HUES6 (cell line): ENCODE results near the gene MED16.

ENCODE experiments used
- H3K27ac ChIP-seq: 2 replicates; pipeline ENCODE4 v1.7.0; 2013; ENCODE audit warnings: low read depth, mild to moderate bottlenecking, low read length, inconsistent platforms
- H3K27me3 ChIP-seq: 2 replicates; pipeline ENCODE4 v1.6.1; 2013; ENCODE audit warnings: low read length; ENCODE audit not compliant: control insufficient read depth, insufficient read depth
- H3K36me3 ChIP-seq: 2 replicates; pipeline ENCODE4 v1.6.1; 2013; ENCODE audit warnings: low read length; ENCODE audit not compliant: control insufficient read depth, insufficient read depth
- H3K4me1 ChIP-seq: 2 replicates; pipeline ENCODE4 v1.6.1; 2013; ENCODE audit warnings: low read length; ENCODE audit not compliant: control insufficient read depth, insufficient read depth
- H3K4me3 ChIP-seq: 2 replicates; pipeline ENCODE4 v1.5.1; 2013; ENCODE audit warnings: low read depth, low read length
- H3K9ac ChIP-seq: one replicate; pipeline ENCODE4 v1.6.1; 2013; ENCODE audit warnings: mild to moderate bottlenecking, low read length
- H3K9me3 ChIP-seq: 2 replicates; pipeline ENCODE4 v1.6.1; 2013; ENCODE audit warnings: low read depth, low read length; ENCODE audit not compliant: control insufficient read depth, insufficient read depth

MED16 gene

DNA sequence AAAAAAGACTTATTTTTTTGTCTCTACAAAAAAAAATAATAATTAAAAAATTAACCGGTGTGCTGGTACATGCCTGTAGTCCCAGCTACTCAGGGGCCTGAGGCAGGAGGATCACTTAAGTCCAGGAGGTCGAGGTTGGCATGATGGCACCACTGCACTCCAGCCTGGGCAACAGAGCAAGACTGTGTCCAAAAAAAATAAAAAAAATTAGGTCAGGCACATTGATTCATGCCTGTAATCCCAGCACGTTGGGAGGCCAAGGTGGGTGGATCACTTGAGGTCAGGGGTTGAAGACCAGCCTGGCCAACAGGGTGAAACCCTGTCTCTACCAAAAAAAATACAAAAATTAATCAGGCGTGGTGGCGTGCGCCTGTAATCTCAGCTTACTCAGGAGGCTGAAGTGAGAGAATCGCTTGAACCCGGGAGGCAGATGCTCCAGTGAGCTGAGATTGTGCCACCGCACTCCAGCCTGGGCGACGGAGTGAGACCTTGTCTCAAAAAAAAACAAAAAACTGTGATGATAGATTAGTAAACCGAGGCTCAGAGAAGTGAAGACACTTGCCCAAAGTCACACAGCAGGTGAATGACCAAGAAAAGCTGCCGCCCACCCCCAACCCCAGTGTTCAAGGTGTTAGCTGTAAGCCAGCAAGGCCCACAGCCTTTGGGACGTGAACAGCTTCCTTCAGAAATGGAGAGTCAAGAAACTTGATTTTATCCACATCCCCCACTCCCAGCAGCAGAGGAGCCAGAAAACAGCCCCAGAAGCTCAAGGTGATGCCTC lies 9.6 kb upstream of the MED16 start:
- Histone ChIP-seq H3K9me3 (no peaks in the 10 kb centered on the region), H3K4me3 (no peak overlapping the region), H3K27me3 (no peaks in the 10 kb centered on the region), H3K27ac (no peak overlapping the region), H3K4me1 (peaks cover 10% of the 10 kb centered on the region), H3K9ac (no peak overlapping the region), H3K36me3 (peaks cover 14% of the 10 kb centered on the region)

DNA sequence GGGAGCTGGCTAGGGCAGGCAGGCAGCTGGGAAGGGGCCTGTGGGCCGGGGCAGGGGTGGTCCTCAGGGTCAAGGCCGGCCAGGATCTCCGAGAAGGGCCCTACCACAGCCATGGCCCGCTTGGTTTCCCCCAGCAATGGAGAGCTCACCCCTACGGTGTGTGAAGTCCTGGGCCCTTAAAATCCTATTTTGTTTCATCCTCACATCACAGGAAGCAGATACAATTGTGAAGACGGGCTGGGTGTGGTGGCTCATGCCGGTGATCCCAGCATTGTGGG lies 9.0 kb upstream of the MED16 start:
- Histone ChIP-seq H3K9me3 (no peaks in the 10 kb centered on the region), H3K27ac (no peak overlapping the region), H3K4me3 (no peak overlapping the region), H3K36me3 (peaks cover 16% of the 10 kb centered on the region), H3K9ac (no peak overlapping the region), H3K4me1 (peaks cover 10% of the 10 kb centered on the region), H3K27me3 (no peaks in the 10 kb centered on the region)

DNA sequence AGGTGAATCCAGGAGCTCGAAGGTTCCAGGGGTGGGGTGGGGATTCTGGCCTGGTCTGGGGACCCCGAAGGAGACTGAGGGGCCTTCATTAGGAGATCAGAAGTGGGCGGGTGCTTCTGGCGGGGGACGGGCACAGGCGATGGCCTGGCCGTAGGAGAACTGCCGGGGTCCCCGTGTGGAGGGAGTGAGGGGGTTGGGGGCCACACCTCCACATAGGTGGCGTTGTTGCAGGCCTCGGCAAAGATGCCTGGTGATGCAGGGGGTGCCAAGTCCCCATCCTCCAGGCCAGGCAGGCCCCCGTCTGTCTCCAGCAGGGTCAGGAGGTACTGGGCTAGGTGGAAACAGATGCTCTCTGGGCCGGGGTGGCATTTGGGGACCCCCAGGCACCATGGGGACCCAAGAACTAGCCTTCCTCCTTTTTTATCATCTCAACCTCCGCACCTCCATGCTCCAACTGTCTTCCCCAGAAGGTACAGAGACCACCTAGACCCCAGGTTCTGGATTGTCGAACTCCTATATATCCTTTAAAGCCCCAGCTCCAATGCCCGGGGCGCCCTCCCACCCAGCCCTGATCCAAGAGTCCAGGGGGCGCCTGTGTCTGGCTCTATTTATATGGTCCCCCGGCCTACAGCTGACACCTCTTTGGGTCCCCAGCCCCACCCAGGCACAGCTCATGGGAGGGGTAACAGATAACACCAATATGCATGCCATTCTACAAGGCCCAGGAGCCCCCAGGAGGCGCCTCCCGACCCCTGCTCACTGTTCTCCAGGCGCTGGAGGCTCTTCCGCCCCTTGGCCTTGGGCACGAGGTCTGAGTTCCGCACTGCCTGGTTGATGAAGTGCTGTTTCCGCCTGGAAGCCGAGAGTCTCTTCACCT lies 8.5 kb upstream of the MED16 start:
- no peak overlapping the region for H3K4me3 ChIP-seq
- H3K9ac ChIP-seq: no peak overlapping the region
- no peaks in the 10 kb centered on the region for H3K27me3 ChIP-seq
- peaks cover 10% of the 10 kb centered on the region for H3K4me1 ChIP-seq
- H3K9me3 ChIP-seq: no peaks in the 10 kb centered on the region
- peaks cover 16% of the 10 kb centered on the region for H3K36me3 ChIP-seq
- no peak overlapping the region for H3K27ac ChIP-seq

DNA sequence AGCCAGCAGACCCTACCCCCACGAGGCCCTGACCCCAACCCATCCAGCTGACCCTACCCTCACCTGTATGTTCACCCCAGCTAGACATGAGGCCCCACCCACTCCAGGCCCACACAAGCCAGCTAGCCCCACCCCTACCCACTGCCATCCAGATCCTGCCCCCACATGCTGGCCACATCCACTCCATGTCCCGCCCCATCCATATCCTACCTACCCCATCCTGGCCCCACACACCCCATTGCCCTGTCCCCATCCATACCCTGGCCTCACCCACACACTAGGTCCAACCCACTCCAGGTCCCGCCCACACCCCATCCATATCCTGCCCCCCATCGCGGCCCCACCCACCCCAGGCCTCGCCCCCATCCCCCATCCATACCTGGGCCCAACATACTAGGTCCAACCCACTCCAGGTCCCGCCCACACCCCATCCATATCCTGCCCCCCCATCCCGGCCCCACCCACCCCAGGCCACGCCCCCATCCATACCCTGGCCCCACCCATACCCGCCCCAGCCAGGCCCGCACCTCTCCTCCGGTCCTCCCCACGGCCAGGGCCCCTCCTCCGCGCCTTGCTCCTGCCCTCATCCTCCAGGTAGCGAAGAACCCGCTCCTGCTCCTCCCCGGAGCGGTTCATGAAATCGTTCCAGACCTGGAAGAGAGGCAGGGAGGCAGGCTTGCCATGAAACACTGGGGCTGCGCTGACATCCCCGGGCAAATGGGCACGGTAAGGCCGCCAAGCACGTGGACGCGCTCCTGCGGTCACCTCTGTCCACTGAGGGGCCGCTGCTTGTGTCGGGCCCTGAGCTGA lies 7.5 kb upstream of the MED16 start:
- peaks cover 16% of the 10 kb centered on the region for H3K36me3 ChIP-seq
- H3K9me3 ChIP-seq: no peaks in the 10 kb centered on the region
- no peaks in the 10 kb centered on the region for H3K27me3 ChIP-seq
- peaks cover 11% of the 10 kb centered on the region for H3K4me1 ChIP-seq
- no peak overlapping the region for H3K4me3 ChIP-seq
- no peak overlapping the region for H3K9ac ChIP-seq
- no peak overlapping the region for H3K27ac ChIP-seq

DNA sequence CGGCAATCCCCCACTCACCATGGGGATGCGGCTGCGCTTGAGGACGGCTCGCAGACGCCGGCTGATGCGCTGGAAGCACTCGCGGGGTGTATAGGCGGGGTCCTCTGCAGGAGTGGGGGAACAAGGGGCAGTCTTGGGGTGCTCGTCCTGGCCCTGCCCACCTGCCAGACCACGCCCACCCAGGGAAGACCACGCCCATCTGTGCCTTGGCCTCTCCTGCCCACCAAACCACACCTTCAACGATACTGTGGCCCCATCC lies 7.0 kb upstream of the MED16 start:
- Histone ChIP-seq H3K9ac (no peak overlapping the region), H3K9me3 (no peaks in the 10 kb centered on the region), H3K36me3 (peaks cover 16% of the 10 kb centered on the region), H3K27me3 (no peaks in the 10 kb centered on the region), H3K4me1 (peaks cover 15% of the 10 kb centered on the region), H3K27ac (no peak overlapping the region), H3K4me3 (no peak overlapping the region)

DNA sequence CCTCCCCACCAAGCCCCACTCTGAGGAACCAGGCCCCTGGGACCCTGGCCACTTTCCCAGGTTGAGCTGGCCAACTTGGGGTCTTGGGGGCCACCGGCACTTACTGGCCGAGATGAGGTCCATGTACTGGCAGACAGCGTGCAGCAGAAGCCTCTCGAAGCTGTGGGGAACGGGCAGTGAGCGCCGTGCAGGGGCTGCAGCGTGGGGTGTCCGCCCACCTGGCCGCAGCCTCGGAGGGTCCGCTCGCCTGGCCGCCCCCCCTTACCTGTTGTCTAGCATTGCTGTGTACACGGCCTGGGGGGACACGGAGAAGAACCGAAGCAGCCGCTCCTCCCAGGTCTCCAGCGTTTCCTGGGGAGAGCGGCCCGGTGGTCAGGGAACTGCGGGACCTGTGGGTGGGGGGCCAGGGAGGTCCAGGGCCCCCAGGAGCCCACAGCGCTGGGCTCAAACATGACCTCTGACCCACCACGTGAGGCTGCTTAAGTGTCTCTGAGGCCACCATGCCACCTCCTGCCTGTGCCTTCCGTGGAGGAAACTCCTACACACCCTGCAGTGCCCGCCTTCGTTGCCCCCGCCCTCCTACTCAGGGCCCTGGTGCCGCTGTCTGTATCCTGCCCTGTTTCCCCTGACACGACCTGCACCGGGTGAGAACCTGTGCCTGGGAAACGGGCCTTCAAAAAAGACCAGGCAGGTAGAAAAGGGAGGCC lies 6.5 kb upstream of the MED16 start:
- peaks cover 16% of the 10 kb centered on the region for H3K36me3 ChIP-seq
- no peaks in the 10 kb centered on the region for H3K27me3 ChIP-seq
- no peaks in the 10 kb centered on the region for H3K9me3 ChIP-seq
- no peak overlapping the region for H3K27ac ChIP-seq
- peaks cover 15% of the 10 kb centered on the region for H3K4me1 ChIP-seq
- no peak overlapping the region for H3K4me3 ChIP-seq
- H3K9ac ChIP-seq: no peak overlapping the region

DNA sequence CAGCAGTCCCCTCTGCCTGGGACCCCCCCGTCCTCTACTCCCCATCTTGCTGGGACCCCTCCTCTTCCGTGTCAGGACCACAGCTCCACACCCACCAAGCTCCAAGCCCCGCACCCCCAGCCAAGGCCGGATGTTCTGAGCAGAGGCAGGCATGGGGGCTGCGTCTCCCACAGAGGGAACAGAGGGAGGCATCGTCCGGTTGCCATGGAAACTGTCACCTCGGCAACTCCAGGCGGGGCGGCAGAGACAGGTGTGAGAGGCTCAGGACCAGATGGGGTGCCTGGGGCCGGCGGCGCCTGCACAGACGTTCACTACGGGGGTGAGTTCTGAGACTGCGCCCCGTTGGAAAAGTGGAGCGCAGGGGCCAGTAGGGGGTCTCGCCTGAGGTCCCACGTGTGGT lies 5.7 kb upstream of the MED16 start:
- Histone ChIP-seq H3K9me3 (no peaks in the 10 kb centered on the region), H3K4me1 (peaks cover 15% of the 10 kb centered on the region), H3K36me3 (peaks cover 16% of the 10 kb centered on the region), H3K9ac (no peak overlapping the region), H3K4me3 (no peak overlapping the region), H3K27me3 (no peaks in the 10 kb centered on the region), H3K27ac (no peak overlapping the region)

DNA sequence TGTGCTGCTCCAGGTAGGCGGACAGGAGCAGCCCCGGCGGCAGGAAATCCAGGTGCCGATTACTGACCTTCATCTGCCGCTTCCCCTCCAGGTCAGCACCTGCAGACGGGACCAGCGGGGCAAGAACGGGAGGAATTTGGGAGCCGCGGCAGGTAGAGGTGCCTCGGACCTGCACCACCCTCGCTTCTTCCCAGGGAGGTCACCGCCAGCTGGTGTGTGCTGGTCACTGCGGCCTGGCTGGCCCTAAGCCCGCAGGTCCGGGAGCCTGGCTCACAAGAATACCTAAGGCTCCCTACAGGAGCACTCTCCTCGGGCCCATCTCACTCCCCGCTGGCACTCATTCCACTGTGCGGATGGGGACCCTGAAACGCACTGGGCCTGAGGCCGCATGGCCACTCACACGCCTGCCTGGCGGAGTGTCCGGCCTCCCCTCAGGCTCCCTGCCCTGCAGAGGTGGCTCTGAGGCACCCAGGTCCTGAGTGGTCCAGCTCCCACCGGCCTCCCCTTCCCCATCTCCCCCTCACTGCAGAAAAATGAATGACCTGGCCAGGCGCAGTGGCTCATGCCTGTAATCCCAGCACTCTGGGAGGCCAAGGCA lies 4.6 kb upstream of the MED16 start:
- Histone ChIP-seq H3K4me3 (no peak overlapping the region), H3K27me3 (no peaks in the 10 kb centered on the region), H3K27ac (no peak overlapping the region), H3K36me3 (peaks cover 16% of the 10 kb centered on the region), H3K9me3 (no peaks in the 10 kb centered on the region), H3K9ac (no peak overlapping the region), H3K4me1 (peaks cover 15% of the 10 kb centered on the region)

DNA sequence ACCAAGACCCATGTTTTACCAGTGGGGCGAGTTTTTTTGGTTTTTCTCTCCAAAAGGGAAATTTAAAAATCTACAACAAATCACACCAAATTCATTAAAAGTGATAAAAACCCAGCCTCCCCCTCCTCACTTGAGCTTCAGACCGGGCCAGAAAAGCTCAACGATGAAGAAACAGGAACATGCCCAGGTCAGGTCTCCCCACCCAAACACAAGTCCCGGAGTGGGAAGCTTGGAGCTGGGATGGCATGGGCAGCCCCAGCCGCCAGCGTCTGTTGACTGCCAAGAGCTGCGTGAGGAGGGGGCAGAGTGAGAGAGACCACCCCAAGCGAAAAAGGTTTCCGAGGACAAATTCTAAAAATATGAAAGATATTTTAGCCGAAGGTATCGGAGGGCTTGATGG lies 4.0 kb upstream of the MED16 start:
- peaks cover 16% of the 10 kb centered on the region for H3K36me3 ChIP-seq
- no peak overlapping the region for H3K9ac ChIP-seq
- peaks cover 15% of the 10 kb centered on the region for H3K4me1 ChIP-seq
- no peak overlapping the region for H3K27ac ChIP-seq
- H3K4me3 ChIP-seq: no peak overlapping the region
- no peaks in the 10 kb centered on the region for H3K9me3 ChIP-seq
- H3K27me3 ChIP-seq: no peaks in the 10 kb centered on the region

DNA sequence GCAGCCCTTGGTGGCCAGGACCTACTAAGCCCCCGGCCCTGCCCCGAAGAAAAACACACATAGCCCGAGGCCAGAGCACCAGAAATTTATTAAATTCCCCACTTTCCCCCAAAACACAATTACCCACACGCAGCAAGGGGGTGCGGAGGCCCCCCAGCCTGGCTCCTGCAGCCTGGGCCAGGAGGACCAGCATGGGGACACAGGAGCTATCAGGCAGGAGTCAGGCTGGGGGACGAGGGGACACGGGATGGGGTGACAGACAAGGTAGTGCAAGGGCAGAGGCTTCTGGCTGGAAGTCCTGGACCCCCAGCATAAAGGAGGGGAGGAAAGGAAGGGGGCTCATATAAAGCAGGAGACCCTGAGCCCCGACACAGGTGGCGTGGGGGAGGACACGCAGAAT lies 3.4 kb upstream of the MED16 start:
- Histone ChIP-seq H3K9me3 (no peaks in the 10 kb centered on the region), H3K27ac (no peak overlapping the region), H3K9ac (no peak overlapping the region), H3K27me3 (no peaks in the 10 kb centered on the region), H3K36me3 (peaks cover 16% of the 10 kb centered on the region), H3K4me3 (no peak overlapping the region), H3K4me1 (peaks cover 15% of the 10 kb centered on the region)
